ENCODE measurements around the gene LGI4. TPM values are rescaled to one million over a fixed set of nuclear protein-coding genes. Genes with fewer than 3 reads are reported as not detected.
A peak's percentile ranks its signal among the peaks of the same experiment; 100 is the strongest.
"Not testable (repeated sequence)": the region's sequence is repeated elsewhere in the genome, so short reads cannot be mapped to it uniquely, and the experiment has no call there.

The LGI4 gene
- total RNA-seq, 1 donor from 2014 or later: 8.9 TPM

DNA sequence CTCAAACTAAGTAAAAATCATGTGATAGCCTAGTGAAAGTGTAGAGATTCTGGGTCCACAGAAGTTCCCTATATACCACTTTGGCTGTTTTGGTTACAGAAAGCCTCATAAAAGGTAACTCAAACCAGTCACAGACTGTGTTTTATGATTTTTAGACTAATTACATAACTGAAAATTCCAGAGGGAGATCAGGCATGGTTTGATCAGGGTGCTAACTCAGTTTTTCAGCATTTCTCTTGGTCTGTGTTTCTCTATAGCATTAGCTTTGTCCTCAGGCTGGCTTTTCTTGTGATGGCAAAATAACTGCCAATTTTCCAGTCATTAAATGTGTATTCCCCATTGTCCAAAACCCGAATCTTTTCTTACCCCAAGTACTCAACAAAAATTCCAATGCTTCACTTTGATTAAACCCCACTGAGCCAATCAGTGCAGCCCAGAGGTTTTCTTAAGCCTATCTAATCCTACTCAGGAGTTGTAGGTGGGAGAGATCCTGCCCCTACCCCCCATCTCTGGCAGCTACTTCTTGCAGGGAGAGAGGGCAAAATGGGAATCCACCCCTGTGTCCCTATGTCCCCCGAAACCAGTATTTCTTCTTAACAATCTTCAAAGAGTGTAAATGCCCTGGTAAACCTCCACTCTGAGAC is 27.8 kb downstream of the LGI4 start:
- no peak for DNase-seq (ENCODE audit: low spot score)

DNA sequence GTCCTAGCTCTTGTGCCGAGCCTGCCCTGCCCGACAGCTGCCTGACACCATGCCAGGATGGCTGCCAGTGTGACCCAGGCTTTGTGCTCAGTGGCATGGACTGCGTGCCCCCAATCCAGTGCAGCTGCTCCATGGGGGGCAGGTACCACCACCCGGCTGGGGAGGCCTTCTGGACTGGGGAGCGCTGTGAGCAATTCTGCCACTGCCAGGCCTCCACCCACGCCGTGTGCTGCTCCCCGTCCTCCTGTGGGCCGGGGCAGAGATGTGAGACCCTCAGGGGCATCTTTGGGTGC is 28.6 kb downstream of the LGI4 start:
- DNase-seq (ENCODE audit: low spot score): no peak

DNA sequence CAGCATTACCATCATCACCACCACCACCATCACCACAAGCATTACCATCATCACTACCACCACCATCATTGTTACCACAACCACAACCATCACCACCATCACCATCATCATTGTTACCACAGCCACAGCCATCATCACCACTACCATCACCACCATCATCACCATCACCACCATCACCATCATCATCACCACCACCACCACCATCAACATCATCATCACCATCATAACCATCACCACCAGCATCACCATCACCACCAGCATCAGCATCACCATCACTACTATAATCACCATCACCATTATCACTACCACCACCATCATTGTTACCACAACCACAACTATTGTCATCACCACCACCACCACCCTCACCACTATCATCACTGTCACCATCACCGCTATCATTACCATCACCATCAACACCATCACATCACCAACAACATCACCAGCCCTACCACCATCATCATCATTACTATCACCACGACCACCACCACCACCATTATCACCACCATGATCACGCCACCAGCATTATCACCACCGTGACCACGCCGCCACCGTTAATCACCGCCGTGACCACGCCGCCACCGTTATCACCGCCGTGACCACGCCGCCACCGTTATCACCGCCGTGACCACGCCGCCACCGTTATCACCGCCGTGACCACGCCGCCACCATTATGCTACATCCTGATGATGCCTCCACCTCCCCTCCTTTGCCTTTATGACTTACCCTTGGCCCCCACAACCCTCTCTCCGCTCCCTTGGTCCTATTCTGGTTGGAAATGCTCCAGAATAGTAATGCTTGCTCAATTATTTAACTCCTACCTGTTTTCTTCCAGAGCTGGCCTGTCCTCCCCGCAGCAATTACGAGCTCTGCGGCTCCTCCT is 29.2 kb downstream of the LGI4 start:
- DNase-seq (ENCODE audit: low spot score): no peak

DNA sequence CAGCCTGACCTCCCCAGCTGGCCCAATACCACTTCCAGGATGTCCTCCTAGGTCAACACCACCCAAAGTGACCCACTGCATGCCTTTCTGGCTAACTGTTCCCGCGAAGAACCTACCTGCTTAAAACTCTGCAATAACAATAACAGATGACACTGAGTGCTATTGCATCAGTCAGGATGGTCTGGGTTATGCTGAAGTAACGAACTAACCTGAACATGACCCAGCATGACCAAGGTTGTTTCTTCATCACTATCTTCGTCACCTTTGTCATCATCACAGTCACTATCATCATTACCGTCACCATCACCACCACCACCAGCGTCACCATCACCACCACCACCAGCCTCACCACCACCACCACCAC is 29.8 kb downstream of the LGI4 start:
- DNase-seq (ENCODE audit: low spot score): no peak

DNA sequence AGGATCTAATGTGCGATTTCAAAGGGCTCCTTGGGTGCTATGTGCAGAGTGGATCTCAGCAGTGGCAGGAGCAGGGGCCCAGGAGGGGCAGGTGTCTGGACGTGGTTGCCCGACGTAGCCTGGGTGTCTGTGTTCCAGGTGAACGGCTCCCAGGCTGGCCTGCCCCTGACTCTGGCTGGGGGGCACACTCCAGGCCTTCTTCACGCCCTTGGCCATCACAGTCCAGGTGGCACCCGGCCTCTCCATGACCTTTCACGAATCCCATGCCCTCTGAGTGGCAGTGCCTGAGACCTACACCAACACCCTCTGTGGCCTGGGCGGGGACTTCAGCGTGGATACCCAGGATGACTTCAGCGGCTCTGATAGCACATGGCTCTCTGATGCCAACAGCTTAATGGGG is 30.5 kb downstream of the LGI4 start:
- DNase-seq (ENCODE audit: low spot score): no peak

DNA sequence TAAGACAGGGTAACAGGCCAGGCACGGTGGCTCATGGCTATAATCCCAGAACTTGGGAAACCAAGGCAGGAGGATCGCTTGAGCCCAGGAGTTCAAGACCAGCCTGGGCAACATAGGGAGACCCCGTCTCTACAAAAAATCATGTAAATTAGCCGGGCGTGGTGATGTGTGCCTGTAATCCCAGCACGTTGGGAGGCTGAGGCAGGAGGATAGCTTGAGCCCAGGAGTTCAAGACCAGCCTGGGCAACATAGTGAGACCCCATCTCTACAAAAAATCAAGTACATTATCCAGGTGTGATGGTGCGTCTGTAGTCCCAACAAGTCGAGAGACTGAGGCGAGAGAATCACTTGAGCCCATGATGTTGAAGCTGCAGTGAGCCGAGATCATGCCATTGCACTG is 31.2 kb downstream of the LGI4 start:
- not testable (repeated sequence) for DNase-seq (ENCODE audit: low spot score)

DNA sequence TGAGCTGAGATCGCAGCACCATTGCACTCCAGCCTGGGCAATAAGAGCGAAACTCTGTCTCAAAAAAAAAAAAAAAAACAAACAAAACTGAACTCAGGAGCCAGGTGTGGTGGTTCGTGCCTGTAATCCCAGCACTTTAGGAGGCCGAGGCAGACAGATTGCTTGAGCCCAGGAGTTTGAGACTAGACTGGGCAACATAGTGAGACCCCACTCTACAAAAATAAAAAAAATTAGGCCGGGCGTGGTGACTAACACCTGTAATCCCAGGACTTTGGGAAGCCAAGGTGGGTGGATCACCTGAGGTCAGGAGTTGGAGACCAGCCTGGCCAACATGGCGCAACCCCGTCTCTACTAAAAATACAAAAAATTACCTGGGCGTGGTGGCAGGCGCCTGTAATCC is 32.9 kb downstream of the LGI4 start:
- not testable (repeated sequence) for DNase-seq (ENCODE audit: low spot score)

DNA sequence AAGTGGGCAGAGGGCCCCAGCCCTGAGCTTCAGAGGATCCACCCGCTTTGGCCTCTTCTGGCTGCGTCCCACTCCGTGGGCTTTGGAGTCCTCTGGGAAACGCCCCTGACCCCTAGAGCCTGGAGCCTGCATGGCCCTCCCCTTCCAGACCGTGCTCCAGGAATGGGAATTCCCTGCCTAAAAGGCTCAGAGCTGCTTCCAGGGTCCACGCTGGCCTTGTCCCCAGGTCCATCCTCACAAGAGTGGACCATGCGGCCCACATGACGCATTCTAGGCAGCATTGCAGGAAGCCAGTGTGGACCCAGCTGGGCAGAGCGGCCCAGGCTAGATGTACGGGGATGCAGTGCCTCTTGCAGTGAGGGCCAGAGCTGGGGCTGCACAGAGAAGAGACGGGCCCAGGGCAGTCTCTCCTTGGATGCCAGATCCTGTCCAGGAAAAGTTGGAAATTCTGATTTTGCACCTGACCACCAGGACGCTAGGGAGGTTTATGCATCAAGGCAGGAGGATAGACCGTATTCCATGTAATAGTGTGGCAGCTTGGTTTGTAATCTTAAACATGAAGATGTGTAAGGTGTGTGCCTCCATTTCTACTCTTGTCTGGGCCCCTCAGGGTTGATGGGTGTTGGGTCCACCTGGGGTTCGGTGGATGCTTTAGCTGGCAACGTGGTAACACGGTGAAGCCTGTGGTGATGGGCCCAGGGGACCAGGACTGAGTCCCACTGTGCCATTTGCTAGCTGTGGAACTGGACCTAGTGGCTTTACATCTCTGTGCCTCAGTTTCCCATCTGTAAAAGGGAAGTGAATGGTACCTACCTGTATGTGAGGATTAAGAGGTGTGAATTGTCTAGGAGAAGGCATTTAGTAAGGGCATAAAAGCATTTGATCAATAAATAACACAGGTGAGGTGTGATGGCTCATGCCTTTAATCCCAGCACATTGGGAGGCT is 34.0 kb downstream of the LGI4 start:
- DNase-seq (ENCODE audit: low spot score): no peak

DNA sequence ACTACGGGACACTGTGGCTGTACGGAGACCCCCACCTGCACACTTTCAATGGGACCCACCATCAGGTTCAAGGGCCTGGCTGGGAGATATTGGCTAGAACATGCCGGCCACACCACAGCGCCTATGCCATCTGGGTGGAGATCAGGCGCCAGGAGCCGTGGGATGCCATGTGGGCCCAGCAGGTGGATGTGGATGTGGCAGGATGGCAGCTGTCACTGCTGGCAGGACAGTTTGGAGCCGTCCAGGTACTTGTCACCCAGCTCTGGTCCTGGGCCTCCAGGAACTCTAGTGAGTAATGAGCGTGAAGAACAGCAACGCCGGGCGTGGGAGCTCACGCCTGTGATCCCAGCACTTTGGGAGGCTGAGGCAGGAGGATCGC is 35.0 kb downstream of the LGI4 start:
- DNase-seq (ENCODE audit: low spot score): no peak

DNA sequence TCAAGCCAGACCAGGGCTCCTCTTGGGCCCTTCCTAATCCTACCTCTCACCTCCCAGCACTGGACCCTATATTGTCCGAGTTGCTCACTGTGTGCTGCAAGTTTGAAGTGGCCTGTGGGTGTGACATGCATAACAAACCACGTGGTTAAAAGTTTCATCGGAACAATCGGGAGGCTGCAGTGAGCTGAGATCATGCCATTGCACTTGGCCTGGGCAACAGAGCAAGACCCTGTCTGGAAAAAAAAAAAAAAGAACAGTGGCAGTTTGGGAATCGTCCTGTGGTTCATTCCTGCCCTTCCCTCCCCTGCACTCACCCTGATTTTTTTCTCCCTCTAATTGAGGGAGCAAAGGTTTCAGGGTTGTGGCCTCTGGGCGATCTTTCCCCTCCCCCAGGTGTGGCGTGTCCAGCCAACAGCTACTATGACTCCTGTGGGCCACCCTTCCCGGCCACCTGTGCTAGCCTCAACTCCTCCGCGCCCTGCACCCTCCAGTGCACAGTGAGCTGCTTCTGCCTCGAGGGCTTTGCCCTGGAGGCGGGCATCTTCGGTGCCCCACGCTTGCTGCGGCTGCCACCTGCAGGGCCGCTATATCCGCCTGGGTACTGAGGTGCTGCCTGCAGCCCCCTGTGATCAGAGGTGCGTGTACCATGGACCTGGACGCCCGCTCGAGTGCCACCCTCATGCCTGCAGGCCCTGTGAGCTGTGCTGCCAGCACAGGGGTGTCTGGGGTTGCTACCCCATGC is 35.5 kb downstream of the LGI4 start:
- no peak for DNase-seq (ENCODE audit: low spot score)

DNA sequence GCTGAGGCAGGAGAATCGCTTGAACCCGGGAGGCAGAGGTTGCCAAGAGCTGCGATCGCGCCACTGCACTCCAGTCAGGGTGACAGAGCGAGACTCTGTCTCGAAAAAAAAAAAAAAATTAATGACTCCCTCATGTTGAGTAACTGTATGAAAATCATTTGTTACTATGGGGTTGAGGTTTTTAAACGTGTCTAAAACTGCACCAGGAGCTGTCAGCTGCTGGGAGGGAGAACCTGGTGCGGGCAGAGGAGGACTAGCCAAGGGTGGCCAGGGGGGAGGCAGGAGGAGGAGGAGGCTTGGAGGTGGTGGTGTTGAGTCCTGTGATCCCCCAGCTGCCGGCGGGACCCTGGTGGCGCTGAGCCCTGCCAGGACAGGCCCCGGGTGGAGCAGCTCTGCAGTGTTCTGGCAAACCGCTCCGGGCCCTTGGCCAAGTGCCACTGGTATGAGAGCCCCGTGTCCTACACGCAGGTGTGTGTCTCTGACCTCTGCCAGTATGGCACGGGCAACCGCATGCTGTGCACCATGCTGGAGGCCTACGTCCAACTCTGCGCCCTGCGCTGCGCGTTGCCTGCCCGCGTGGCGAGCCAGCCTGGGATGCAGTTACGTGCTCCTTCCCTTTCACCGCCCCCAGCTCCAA is 36.3 kb downstream of the LGI4 start:
- no peak for DNase-seq (ENCODE audit: low spot score)

DNA sequence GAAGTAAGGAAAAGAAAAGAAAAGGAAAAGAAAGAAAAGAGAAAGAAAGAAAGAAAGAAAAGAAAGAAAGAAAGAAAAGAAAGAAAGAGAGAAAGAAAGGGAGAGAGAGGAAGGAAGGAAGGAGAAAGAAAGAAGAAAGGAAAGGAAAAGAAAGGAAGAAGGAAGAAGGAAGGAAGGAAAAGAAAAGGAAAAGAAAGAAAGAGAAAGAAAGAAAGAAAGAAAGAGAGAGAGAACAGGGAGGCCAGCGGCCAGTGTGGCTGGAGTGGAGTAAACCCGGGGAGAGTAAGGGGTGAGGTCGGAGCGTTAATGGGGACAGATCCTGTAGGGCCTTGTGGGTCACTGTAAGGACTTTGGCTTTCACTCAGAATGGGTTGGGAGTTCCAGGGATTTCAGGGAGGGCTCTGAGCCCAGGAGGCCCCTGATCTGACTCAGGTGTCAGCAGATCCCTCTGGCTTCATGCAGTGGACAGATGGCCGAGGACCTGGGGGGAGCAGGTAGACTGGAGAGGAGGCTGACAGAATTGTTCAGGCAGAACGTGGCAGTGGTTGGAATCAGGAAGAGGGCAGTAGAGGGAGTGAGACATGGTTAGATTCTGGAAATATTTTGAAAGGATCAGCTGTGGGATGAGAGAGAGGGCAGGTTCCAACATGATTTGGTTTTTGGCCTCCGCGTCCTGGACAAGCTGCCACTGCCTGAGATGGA is 39.0 kb downstream of the LGI4 start:
- DNase-seq (ENCODE audit: low spot score): no peak

DNA sequence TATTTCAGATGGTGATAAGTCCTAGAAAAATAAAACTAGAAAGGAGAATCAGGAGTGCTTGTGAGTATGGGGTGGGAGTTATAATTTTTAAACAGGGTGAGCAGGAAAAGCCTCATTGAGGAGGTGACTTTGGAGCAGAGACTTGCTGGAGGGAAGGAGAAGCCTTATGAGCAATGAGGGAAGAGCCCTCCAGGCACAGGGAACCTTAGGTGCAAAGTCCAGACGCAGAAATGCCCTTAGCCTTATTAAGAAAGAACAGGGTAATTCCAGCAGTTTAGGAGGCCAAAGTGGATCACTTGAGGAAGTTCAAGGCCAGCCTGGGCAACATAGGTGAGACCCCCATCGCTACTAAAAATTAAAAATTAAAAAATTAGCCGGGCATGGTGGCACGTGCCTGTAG is 40.2 kb downstream of the LGI4 start:
- DNase-seq (ENCODE audit: low spot score): no peak

DNA sequence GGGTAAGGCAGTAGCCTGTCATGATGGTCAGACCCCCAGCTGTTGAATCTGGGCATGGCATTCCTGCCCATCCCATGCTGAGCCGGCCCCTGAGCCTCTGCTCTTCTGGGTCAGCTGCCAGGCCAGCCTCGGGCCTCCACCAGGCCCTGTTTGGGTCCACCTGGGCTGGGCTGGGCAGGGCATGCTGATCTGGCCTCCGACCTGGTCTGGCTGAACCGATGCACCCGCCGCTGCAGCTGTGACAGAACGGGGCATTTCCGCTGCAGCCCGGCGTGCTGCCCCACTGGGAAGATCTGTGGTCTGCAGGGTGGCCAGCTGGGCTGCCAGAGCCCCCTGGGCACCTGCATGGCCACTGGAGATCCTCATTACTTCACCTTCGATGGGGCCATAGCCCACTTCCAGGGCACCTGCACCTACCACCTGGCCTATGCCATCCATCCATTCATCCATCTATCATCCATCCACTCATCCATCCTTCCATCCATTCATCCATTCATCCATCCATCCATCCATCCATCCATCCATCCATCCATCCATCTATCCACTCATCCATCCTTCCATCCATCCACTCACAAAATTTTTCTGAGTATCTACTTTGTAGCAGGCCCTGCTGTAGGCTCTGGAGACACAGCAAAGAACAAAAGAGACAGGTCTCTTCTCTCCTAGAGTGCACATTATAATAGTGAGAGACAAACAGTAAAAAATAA is 40.8 kb downstream of the LGI4 start:
- no peak for DNase-seq (ENCODE audit: low spot score)

DNA sequence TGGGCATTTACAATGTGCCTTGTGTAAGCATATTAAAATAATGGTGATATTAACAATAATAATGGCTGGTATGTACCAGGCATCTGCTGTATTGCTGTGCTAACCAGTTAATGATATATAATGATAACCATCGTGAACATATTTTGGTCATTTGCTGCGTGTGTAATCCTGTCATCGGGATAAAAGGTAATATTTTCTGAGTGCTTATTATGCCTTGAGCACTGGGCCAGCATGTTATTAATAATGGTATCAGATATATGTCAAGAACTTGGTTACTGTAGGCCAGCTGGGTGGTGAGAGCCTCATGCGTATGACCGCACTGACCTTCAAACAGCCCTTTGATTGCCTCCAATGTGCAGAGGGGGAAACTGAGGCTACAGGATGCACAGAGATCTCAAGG is 41.4 kb downstream of the LGI4 start:
- no peak for DNase-seq (ENCODE audit: low spot score)

DNA sequence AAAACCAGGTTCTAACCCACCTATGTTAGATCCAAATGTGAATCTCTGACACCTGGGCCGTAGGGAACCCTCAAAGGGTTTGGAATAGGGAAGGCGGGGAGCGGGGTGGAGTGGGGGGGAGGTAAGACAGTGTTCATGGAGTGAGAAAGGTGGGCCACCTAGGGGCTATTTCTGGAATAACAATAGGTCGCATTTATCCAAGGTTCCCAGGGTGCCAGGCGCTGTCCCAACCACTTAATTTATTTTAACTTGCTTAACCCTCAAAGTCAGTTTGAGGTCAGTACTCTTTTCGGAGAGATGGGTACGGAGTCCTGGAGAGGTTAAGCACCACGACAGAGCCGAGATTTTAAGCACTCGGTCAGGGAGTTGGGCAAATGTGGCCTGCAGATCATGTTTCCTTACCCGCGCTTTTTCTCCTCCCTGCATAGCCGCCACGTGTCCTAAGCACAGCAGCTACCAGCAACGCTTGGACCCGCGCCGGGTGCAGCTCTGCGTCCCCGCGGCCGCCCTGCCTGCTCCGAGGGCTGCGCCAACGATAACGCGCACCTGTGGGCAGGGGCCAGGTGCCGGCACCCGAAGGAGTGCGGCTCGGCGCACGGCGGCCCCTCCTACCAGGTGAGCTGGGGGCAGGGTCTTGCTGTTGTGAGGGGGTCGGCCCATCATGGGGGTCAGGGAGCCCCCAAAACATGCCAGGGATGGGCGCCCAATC is 44.2 kb downstream of the LGI4 start:
- peak; percentile 51 for DNase-seq (ENCODE audit: low spot score)

DNA sequence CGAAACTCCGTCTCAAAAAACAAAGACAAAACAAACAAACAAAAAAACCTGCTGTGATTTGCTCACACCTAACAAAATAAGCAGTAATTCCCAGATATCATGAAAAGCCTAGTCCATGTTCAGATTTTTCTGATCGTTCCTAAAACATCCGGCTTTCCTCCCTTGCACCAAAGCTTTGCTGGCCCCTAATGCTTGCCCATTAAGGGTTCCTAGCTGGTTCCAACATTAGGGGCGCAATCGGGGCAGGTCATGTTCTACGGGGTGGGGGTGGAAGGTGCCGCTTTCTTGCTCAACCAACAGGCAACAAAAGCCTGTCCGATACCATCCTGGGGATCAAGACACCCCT is 44.7 kb downstream of the LGI4 start:
- DNase-seq (ENCODE audit: low spot score): no peak

DNA sequence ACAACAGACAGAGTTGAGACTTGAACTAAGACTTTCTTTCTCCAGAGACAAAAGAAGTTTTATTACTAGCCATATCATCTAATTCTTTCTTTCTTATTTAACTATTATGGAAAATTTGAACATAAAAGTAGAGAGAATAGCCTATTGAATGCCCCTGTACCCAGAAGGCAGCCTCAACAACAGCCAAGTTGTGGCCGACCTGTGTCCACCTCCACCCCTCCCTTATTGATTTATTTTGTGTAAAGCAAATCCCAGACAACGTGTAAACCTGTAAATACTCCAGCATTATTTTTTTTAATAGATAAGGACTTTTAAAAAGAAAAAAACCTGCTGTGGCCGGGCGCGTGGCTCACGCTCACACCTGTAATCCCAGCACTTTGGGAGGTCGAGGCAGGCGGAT is 45.3 kb downstream of the LGI4 start:
- DNase-seq (ENCODE audit: low spot score): no peak

DNA sequence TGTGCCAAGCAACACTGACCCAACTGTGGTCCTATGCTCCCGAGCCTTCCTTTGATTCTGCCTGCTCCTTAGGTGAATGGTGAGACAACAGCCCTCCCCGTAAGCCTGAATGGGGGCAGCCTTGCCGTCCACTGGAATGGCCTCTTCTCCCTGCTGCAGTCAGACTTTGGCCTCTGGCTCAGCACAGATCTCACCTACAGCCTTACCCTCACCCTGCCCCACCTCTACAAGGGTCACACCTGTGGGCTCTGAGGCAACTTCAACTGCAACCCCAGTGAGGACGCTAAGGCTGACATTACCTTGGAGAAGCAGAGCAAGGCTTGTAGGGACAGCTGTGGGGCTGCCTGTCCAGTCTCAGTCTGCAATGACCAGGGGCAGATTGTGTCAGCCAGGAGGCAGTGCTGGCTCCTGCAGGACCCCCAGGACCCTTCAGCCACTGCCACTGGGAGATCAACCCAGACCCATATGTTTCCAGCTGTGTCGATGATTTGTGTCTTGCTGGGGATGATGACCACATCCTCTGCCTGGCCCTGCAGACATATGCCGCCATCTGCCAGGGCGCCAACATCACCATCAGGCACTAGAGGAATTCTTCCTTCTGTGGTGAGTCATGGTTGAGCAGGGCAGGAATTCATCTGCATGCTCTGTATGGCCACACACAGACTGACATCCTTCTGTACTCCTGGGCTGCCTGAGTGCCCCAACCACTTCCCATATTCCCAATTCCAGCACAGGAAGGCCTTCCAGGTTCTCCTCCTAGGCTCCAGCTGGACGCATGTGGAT is 46.5 kb downstream of the LGI4 start:
- peak; percentile 18 for DNase-seq (ENCODE audit: low spot score)

Data from mucosa of gallbladder (tissue), 1 donor.